Activated naive CD8-positive, alpha-beta T cell treated with anti-CD3 and anti-CD28 coated beads, Interleukin-2, amount 50 U/mL, for 24 hours (primary cell): ENCODE measurements around the gene CHRM1.
"Not testable (repeated sequence)": the region's sequence is repeated elsewhere in the genome, so short reads cannot be mapped to it uniquely, and the experiment has no call there.

Source experiments
- ATAC-seq: fragments of 150-1000 bp; cut with Tn5 transposase; one replicate; pipeline ENCODE4 v1.10.0; 2021
- DNase-seq: peaks from one replicate; pipeline ENCODE4 v3.0.0; 2021
- H3K27ac Mint-ChIP-seq: one replicate; pipeline ENCODE4 v1.8.0; 2021; ENCODE audit warnings: mild to moderate bottlenecking, mixed read lengths
- H3K27me3 Mint-ChIP-seq: one replicate; pipeline ENCODE4 v1.8.0; 2021; ENCODE audit warnings: mixed read lengths
- H3K36me3 Mint-ChIP-seq: one replicate; pipeline ENCODE4 v1.8.0; 2021; ENCODE audit warnings: low read depth, mixed read lengths
- H3K4me1 Mint-ChIP-seq: one replicate; pipeline ENCODE4 v1.8.0; 2021; ENCODE audit warnings: mixed read lengths
- H3K4me3 Mint-ChIP-seq: one replicate; pipeline ENCODE4 v1.8.0; 2021; ENCODE audit warnings: mild to moderate bottlenecking, moderate library complexity, mixed read lengths
- H3K9me3 Mint-ChIP-seq: one replicate; pipeline ENCODE4 v1.8.0; 2021; ENCODE audit warnings: mixed read lengths

The CHRM1 gene

GRCh38 chr11:62880803-62881578, 40.2 kb downstream of the CHRM1 start, which contains the start of gene SLC3A2:
Gene SLC3A2, plus strand, starts transcription at chr11:62880896. Its CDS starts 128 bp downstream, at chr11:62881024.
- Mint-ChIP-seq H3K36me3 (peaks cover 61% of the 10 kb centered on the region), H3K27ac (peak within 1 kb of the TSS; percentile 100), H3K27me3 (no peaks in the 10 kb centered on the region), H3K9me3 (no peaks in the 10 kb centered on the region), H3K4me1 (peaks cover 54% of the 10 kb centered on the region), H3K4me3 (peak within 1 kb of the TSS; percentile 100)
- peak; percentile 85 for DNase-seq
- ATAC-seq = peak; percentile 80

GRCh38 chr11:62880231-62880802, 40.8 kb downstream of the CHRM1 start:
- H3K9me3 Mint-ChIP-seq = no peaks in the 10 kb centered on the region
- H3K27me3 Mint-ChIP-seq = no peaks in the 10 kb centered on the region
- H3K4me3 Mint-ChIP-seq = peak overlapping the region; percentile 100
- peak; percentile 18 for ATAC-seq
- DNase-seq = peak; percentile 49
- peaks cover 54% of the 10 kb centered on the region for H3K36me3 Mint-ChIP-seq
- H3K27ac Mint-ChIP-seq = peak overlapping the region; percentile 100
- peaks cover 48% of the 10 kb centered on the region for H3K4me1 Mint-ChIP-seq

- H3K9me3 Mint-ChIP-seq = no peaks in the 10 kb centered on the region
- no peak for DNase-seq
- H3K27ac Mint-ChIP-seq = peak overlapping the region; percentile 100
- H3K36me3 Mint-ChIP-seq = peaks cover 47% of the 10 kb centered on the region
- peak overlapping the region; percentile 100 for H3K4me3 Mint-ChIP-seq
- no peaks in the 10 kb centered on the region for H3K27me3 Mint-ChIP-seq
- H3K4me1 Mint-ChIP-seq = peaks cover 41% of the 10 kb centered on the region
- no peak for ATAC-seq
These were observed 41.8 kb downstream of the CHRM1 start for GRCh38 chr11:62879235-62879978.

GRCh38 chr11:62876712-62877111, 44.5 kb downstream of the CHRM1 start:
- H3K36me3 Mint-ChIP-seq = peaks cover 26% of the 10 kb centered on the region
- no peaks in the 10 kb centered on the region for H3K9me3 Mint-ChIP-seq
- DNase-seq = no peak
- H3K27me3 Mint-ChIP-seq = no peaks in the 10 kb centered on the region
- H3K4me3 Mint-ChIP-seq = no peak overlapping the region
- no peak overlapping the region for H3K27ac Mint-ChIP-seq
- ATAC-seq = no peak
- H3K4me1 Mint-ChIP-seq = peaks cover 17% of the 10 kb centered on the region

- H3K4me1 Mint-ChIP-seq = peaks cover 14% of the 10 kb centered on the region
- no peaks in the 10 kb centered on the region for H3K27me3 Mint-ChIP-seq
- H3K36me3 Mint-ChIP-seq = peaks cover 23% of the 10 kb centered on the region
- ATAC-seq = no peak
- no peak overlapping the region for H3K27ac Mint-ChIP-seq
- no peak for DNase-seq
- H3K4me3 Mint-ChIP-seq = no peak overlapping the region
- no peaks in the 10 kb centered on the region for H3K9me3 Mint-ChIP-seq
These were observed 45.3 kb downstream of the CHRM1 start for GRCh38 chr11:62875698-62876478.

- peaks cover 22% of the 10 kb centered on the region for H3K36me3 Mint-ChIP-seq
- no peaks in the 10 kb centered on the region for H3K27me3 Mint-ChIP-seq
- H3K4me3 Mint-ChIP-seq = no peak overlapping the region
- H3K27ac Mint-ChIP-seq = no peak overlapping the region
- ATAC-seq = no peak
- H3K9me3 Mint-ChIP-seq = no peaks in the 10 kb centered on the region
- H3K4me1 Mint-ChIP-seq = peaks cover 7% of the 10 kb centered on the region
- no peak for DNase-seq
These were observed 46.3 kb downstream of the CHRM1 start for GRCh38 chr11:62874851-62875250.

- peaks cover 18% of the 10 kb centered on the region for H3K36me3 Mint-ChIP-seq
- H3K4me1 Mint-ChIP-seq = peaks cover 21% of the 10 kb centered on the region
- H3K4me3 Mint-ChIP-seq = no peak overlapping the region
- no peaks in the 10 kb centered on the region for H3K27me3 Mint-ChIP-seq
- ATAC-seq (no peak), DNase-seq (no peak)
- H3K27ac Mint-ChIP-seq = no peak overlapping the region
- H3K9me3 Mint-ChIP-seq = no peaks in the 10 kb centered on the region
These were observed 55.5 kb downstream of the CHRM1 start for GRCh38 chr11:62865635-62866034.

GRCh38 chr11:62863687-62864335, 57.4 kb downstream of the CHRM1 start:
- DNase-seq = no peak

GRCh38 chr11:62861564-62862192, 59.5 kb downstream of the CHRM1 start:
- Mint-ChIP-seq H3K4me1 (peaks cover 46% of the 10 kb centered on the region), H3K36me3 (peaks cover 31% of the 10 kb centered on the region)
- not testable (repeated sequence) for DNase-seq, H3K27me3 Mint-ChIP-seq, H3K9me3 Mint-ChIP-seq, H3K27ac Mint-ChIP-seq, ATAC-seq, H3K4me3 Mint-ChIP-seq

More at GRCh38 chr11:62863687-62864335, 57.4 kb downstream of the CHRM1 start:
- no peak overlapping the region for H3K27ac Mint-ChIP-seq
- no peaks in the 10 kb centered on the region for H3K9me3 Mint-ChIP-seq
- no peak for ATAC-seq
- no peaks in the 10 kb centered on the region for H3K27me3 Mint-ChIP-seq
- H3K36me3 Mint-ChIP-seq = peaks cover 15% of the 10 kb centered on the region
- peaks cover 30% of the 10 kb centered on the region for H3K4me1 Mint-ChIP-seq
- H3K4me3 Mint-ChIP-seq = no peak overlapping the region

- Mint-ChIP-seq H3K4me3 (no peak overlapping the region), H3K9me3 (no peaks in the 10 kb centered on the region), H3K27ac (no peak overlapping the region), H3K27me3 (peaks cover 2% of the 10 kb centered on the region), H3K36me3 (peaks cover 32% of the 10 kb centered on the region), H3K4me1 (peaks cover 51% of the 10 kb centered on the region)
- DNase-seq = no peak
- ATAC-seq = peak; percentile 35
These were observed 60.2 kb downstream of the CHRM1 start for GRCh38 chr11:62860835-62861563.

GRCh38 chr11:62859281-62859703, 61.9 kb downstream of the CHRM1 start:
- not testable (repeated sequence) for H3K27me3 Mint-ChIP-seq, DNase-seq, ATAC-seq, H3K4me3 Mint-ChIP-seq, H3K27ac Mint-ChIP-seq, H3K9me3 Mint-ChIP-seq
- Mint-ChIP-seq H3K4me1 (peaks cover 66% of the 10 kb centered on the region), H3K36me3 (peaks cover 45% of the 10 kb centered on the region)
